ENCODE measurements around the gene ZNF324. TPM values are rescaled to one million over a fixed set of nuclear protein-coding genes. Genes with fewer than 3 reads are reported as not detected.

ZNF324 gene
- total and polyA plus RNA-seq, 12 donors, result 2.6 to 6.1 (median 4.8) TPM

- Histone ChIP-seq H3K4me1 (peaks cover 11 to 60% (median 45%) of the 10 kb centered on the region in 9 donors), H3K27ac (peak overlapping the region; percentile 71 to 98 (median 94)), H3K4me3 (peak overlapping the region; percentile 56 to 98 (median 82)), H3K9me3 (no peaks in the 10 kb centered on the region), H3K27me3 (no peaks in the 10 kb centered on the region), H3K36me3 (peaks cover 0 to 24% (median 16%) of the 10 kb centered on the region in 9 donors)
- intact Hi-C loops (cut with DNase I), result loop anchor here in 3 of 10 donors (1.0 to 2.0 kb wide), 4 partner anchors 20 to 56 kb away; partner anchors contain the start of gene TRIM28 (in 1 of the 3)
- peak; percentile 52 to 75 (median 64) for ATAC-seq
- 0 to 1% methylated on average over 14 of the region's 14 CpGs for WGBS, 2 donors
- peak in 7 of 9 donors; percentile 42 to 64 (median 56) for TF ChIP-seq CTCF (IDR thresholded peaks at IDR 0.05)
- DNase-seq, result peak; percentile 62 to 68
These were observed 52.1 kb downstream of the ZNF324 start for GRCh38 chr19:58519087-58519354.

GRCh38 chr19:58519355-58520256 lies 52.7 kb downstream of the ZNF324 start, which contains the start of gene ZBTB45:
Gene ZBTB45 (minus strand): TSS chr19:58519810. CDS start chr19:58517673, 2,137 bp downstream.
- ATAC-seq, result peak; percentile 89 to 96 (median 93)
- Histone ChIP-seq H3K36me3 (peaks cover 0 to 24% (median 16%) of the 10 kb centered on the region in 9 donors), H3K4me3 (peak within 1 kb of the TSS; percentile 56 to 98 (median 82)), H3K27me3 (no peaks in the 10 kb centered on the region), H3K27ac (peak within 1 kb of the TSS; percentile 71 to 98 (median 94)), H3K4me1 (peaks cover 11 to 54% (median 39%) of the 10 kb centered on the region in 9 donors), H3K9me3 (no peaks in the 10 kb centered on the region)
- peak; percentile 88 to 93 for DNase-seq
- peak; percentile 42 to 78 (median 59) for TF ChIP-seq CTCF (IDR thresholded peaks at IDR 0.05)
- intact Hi-C loops (cut with DNase I), result loop anchor here in 3 of 10 donors (1.0 to 2.0 kb wide), 4 partner anchors 20 to 56 kb away; partner anchors contain the start of gene TRIM28 (in 2 of the 3)
- WGBS, 2 donors, result 1% methylated on average over 84 to 87 of the region's 87 CpGs

- no peak for TF ChIP-seq CTCF (IDR thresholded peaks at IDR 0.05)
- H3K36me3 ChIP-seq, result peaks cover 0 to 24% (median 16%) of the 10 kb centered on the region in 9 donors
- H3K27me3 ChIP-seq, result no peaks in the 10 kb centered on the region
- H3K4me3 ChIP-seq, result peak overlapping the region; percentile 56 to 98 (median 82)
- peaks cover 11 to 48% (median 33%) of the 10 kb centered on the region in 9 donors for H3K4me1 ChIP-seq
- WGBS, 2 donors, result 8 to 15% methylated on average over 7 of the region's 7 CpGs
- peak in 1 of 8 donors; percentile 58 for ATAC-seq
- H3K27ac ChIP-seq, result peak overlapping the region; percentile 71 to 98 (median 94)
- H3K9me3 ChIP-seq, result no peaks in the 10 kb centered on the region
- DNase-seq, result no peak
- intact Hi-C loops (cut with DNase I), result loop anchor here in 1 of 10 donors (1.0 kb wide), 1 partner anchor 24 kb away; the partner anchor contains the start of gene TRIM28
These were observed 53.3 kb downstream of the ZNF324 start for GRCh38 chr19:58520257-58520599.

GRCh38 chr19:58521651-58522050 lies 54.8 kb downstream of the ZNF324 start:
- Histone ChIP-seq H3K27ac (no peak overlapping the region), H3K9me3 (no peaks in the 10 kb centered on the region), H3K4me1 (peaks cover 8 to 35% (median 28%) of the 10 kb centered on the region in 9 donors), H3K27me3 (no peaks in the 10 kb centered on the region), H3K4me3 (no peak overlapping the region), H3K36me3 (peaks cover 0 to 10% (median 7%) of the 10 kb centered on the region in 9 donors)
- intact Hi-C loops (cut with DNase I), result no loop called here
- WGBS, 2 donors, result 70 to 74% methylated on average over 4 of the region's 4 CpGs
- ATAC-seq (no peak), DNase-seq (no peak)
- TF ChIP-seq CTCF (IDR thresholded peaks at IDR 0.05), result no peak
